Globus pallidus (tissue), 1 donor: ENCODE data around the gene PINLYP.

ENCODE experiments used
- DNase-seq: peaks from one replicate; pipeline ENCODE4 v3.0.0-alpha.2; 2015; ENCODE audit warnings: low spot score

Gene PINLYP

DNA sequence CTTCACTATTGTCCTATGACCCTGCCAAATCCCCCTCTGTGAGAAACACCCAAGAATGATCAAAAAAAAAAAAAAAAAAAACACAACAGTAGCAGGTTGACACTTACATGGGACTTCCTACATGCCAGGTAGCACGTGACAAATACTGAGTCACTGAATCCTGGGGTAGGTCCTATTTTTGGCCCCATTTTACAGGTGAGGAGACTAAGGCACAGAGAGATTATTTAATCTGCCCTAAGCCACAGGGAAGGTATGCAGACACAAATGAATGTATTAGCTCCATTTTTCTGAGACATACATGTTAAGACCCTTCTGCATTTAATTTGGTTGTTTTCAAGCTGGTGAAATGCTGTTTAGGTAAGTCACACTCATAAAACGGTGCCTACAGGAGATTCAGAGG is 26.9 kb upstream of the PINLYP start:
- no peak for DNase-seq

DNA sequence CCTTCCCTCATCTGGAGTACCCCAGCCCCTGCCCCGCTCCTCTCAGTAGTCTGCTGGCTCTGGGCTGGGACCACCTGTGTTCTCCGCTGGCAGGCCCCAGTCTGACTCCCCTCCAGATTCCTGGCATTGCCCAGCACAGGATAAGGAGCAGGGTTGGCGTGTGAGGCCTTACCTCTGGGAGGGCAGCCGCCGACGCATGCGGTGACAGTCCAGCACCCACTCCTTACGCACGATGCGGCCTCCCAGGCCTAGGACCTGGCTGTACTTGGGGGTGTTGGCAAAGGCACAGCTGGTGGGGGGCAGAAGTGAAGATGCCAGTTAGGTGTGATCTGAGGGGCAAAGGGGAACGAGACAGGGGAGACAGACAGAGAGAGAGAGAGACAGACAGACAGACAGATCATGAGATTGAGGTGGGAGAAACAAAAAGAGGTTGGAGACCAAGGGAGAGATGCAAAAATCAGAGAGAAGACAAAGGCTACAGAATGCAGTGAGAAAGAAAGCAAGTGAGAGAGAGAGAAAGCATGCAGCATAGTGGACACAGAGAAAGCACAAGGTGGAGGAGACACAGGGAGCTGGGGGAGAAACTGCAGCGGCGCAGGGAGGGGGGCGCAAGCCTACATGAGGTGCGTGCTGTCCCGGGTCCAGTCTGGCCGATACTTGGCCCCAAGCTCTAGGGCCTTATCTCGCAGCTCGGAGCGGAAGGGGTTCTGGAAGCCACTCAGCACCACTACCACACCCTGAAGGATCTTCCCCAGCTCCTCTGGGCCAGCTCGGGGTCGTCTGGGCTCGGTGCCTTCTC is 24.0 kb upstream of the PINLYP start:
- no peak for DNase-seq

DNA sequence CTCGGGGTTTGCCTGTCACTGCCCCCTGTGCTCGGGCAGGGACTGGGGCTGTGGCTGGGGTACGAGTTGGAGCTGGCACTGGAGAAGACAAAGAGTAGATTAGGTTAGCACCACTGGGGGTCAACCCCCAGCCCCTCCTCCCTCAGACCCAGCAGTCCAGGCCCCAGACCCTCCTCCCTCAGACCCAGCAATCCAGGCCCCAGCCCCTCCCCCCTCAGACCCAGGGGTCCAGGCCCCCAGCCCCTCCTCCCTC is 23.5 kb upstream of the PINLYP start:
- DNase-seq, result no peak

- DNase-seq, result no peak
These were observed 23.0 kb upstream of the PINLYP start for GRCh38 chr19:43552616-43553015.

DNA sequence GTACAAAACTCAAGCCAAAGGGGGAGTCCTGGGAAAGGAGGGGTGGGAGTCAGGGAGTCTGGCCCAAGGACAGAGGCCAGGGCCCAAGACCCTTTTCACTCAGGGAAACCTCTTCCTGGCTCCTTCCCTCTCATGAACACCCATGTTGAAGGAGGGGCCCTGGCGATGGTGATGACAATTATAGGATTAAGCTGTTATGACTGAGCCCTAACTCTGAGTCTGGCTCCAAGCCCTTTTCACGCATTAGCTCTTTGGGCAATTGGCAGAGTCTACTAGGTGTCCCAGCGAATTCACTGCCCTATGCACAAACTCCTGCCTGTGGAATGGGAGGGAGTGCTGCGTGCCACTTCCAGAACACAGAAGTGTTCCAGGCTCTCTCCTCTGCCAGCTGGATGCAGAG is 21.9 kb upstream of the PINLYP start:
- DNase-seq, result no peak

- no peak for DNase-seq
These were observed 21.2 kb upstream of the PINLYP start for GRCh38 chr19:43554317-43554895.

GRCh38 chr19:43555185-43555770 is 20.3 kb upstream of the PINLYP start:
- peak; percentile 77 for DNase-seq

DNA sequence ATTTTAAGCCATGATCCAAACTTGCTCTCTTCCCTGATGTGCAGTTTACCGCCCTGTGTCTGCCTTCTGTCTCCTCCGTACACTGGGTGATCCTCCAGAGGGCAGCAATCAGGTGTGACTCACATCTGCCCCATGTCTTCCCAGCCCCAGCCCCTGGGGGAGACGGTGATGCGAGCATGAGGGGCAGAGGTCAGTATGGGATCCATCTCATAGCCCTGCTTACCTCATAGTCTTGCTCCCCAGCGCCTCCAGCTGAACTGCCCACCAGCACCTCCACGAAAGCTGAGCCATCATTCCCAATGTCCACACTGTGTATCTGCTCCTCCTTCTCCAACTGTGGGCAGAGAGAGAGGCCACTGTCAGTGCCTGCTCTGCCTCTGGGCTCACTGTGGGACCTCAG is 14.9 kb upstream of the PINLYP start:
- DNase-seq, result no peak

DNA sequence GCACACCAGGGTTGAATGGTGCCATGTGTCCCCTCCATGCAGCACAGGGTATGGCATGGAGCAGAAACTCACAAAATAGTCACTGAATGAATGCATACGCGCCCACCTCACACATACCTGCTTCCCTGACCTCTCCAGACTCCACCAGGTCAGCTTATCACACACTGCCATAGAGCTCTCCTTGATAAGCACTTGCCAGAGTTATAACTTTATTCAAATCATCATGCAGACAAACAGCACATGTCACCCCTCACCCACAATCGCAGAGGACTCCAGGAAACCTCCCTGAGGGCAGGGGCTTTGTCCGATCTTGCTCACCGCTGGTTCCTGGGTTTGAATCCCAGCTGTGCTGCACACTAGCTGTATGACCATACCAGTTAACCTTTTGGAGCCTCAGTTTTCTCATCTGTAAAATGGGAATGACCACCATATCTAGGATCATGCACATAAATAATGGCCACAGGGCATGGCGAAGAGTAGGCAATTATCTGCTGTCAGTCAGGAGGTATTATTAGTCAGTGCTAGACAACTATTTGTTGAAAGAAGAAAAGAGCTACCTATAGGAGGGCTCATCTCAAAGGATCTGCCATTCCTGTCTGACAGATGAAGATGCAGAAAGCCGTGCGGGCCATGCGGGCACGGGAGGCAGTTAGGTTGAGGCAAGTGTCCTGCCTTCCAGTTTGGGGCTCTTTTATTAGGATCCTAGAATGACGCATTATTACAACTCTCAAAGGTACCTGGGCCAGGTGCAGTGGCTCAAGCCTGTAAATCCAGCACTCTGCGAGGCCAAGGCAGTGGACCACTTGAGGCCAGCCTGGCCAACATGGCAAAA is 14.2 kb upstream of the PINLYP start:
- DNase-seq, result no peak

- no peak for DNase-seq
These were observed 13.3 kb upstream of the PINLYP start for GRCh38 chr19:43562226-43562697.

- peak; percentile 56 for DNase-seq
These were observed 12.8 kb upstream of the PINLYP start for GRCh38 chr19:43562698-43563241.

DNA sequence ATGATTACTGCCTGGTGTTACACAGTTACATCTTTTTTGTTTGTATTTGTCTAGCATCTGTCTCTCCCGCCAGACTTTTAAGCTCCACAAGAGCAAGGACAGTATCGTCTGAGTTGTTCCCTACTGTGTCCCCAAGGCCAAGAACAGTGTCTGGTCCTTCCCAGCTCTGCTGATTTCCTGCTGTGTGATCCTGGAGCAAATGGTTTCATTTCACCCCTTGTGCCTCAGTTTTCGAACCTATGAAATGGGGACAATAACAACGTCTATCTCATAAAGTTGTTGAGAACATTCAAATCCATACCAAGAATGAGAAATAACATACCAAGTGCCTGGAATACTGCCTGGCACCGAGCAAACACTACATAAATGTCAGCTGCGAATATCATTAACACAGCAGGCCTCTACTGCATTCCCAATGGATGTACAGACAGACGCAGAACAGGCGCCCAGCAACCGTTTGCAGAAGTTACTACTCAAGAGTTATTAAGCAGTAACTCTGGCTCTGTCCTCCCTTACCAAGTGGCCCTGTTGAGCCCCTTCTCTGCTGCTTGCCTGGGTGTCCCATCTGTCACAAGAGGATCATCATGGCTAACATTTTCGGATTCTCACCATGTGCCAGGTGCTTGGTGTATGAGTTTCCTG is 11.7 kb upstream of the PINLYP start:
- no peak for DNase-seq

DNA sequence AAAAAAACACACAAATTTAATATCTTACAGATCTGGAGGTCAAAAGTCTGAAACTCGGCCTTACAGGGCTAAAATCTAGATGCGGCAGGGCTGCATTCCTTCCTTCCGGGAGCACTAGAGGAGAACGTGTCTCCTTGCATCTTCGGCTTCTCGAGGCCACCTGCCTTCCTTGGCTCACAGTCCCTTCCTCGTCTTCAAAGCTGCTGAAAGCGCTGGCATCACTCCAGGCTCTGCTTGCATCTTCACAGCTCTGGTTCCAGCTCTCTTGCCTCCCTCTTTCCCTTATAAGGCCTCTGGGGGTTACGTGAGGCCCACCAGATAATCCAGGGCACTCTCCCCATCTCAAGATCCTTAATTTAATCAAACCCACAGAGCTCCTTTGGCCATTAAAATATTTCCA is 10.8 kb upstream of the PINLYP start:
- DNase-seq, result no peak

GRCh38 chr19:43569657-43570056 is 5.9 kb upstream of the PINLYP start:
- DNase-seq, result no peak

GRCh38 chr19:43570174-43570791 is 5.3 kb upstream of the PINLYP start:
- DNase-seq, result no peak

DNA sequence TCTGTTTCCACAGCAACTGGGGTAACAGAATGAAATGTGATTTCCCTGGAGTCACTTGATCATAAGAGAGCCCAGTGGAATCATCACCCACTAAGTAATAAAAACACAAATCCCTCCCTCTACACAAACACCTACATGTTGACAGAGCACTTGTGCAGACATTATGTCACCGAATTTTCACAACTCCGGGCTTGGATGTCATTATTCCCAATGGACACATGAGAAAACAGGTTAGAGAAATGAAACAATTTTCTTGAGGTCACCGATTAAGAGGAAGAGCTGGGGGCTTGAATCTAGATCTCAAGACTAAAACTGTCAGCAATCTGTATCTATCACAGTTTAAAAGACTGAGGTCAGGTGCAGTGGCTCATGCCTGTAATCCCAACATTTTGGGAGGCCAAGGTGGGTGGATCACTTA is 3.4 kb upstream of the PINLYP start:
- no peak for DNase-seq

GRCh38 chr19:43574424-43575155 is 1.0 kb upstream of the PINLYP start:
- no peak for DNase-seq

DNA sequence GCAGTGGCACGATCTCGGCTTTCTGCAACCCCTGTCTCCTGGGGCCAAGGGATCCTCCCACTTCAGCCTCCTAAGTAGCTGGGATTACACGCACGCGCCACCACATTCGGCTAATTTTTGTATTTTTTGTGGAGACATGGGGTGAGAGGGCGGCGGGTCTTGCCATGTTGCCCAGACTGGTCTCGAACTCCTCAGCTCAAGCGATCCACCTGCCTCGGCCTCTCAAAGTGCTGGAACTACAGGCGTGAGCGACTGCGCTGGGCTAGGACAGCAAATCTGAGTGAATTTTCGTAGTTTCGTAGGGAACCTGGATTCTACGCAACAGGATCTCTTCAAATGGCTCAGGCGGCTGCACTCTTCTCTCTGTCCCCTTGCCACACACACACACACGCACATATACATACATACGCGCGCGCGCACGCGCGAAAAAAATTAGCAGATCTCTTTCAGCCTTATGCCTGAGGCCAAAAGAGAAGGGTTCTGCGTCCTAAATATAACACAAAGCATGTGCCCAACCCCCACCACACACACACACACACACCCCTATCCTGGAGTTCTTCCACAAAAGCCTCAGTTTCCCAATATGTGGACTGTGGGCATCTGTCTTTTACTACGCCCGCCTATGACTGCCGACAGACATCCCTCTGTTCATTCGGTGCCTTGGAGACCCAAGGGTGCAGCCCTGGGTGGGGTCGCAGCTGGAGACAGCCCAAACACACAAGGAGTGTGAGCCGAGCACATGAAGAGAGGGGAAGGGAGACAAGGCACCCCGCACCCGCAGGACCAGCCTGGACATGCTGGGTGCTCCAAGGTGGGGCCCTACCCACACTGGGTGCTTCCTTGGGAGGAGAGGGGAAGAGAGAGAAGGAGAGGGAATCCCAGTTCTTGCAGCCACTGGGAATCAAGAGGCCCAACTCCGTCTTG is 616 bp downstream of the PINLYP start:
- DNase-seq, result no peak

- DNase-seq, result no peak
These were observed 3.2 kb downstream of the PINLYP start for GRCh38 chr19:43578787-43579186.

DNA sequence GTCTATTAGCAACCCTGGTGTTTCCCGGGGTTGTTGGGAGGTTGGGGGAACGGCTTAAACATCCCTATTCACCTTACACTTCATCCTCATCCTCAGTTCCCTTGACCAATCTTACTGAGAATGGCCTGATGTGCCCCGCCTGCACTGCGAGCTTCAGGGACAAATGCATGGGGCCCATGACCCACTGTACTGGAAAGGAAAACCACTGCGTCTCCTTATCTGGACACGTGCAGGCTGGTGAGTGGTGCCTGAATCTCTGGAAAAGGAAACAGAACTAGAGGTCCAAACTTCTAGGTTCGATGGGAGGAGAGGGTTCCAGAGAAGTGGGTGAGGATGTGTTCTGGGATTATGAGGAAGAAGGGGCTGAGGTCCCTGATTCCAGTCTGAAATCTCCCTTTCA is 5.9 kb downstream of the PINLYP start:
- DNase-seq, result no peak
